NOMO-1 treated with dmso at 0.1 percent for 144 hours (cell line): Measurements from ENCODE around the gene C19orf12.
A peak's percentile ranks its signal among the peaks of the same experiment; 100 is the strongest.
"Not testable (repeated sequence)": the region's sequence is repeated elsewhere in the genome, so short reads cannot be mapped to it uniquely, and the experiment has no call there.

Source experiments
- DNase-seq: peaks from one replicate; lab custom pipeline; 2025; ENCODE audit not compliant: unreplicated experiment; lab: John Stamatoyannopoulos, UW

The C19orf12 gene

GRCh38 chr19:29677001-29677817, 37.9 kb downstream of the C19orf12 start:
- no peak for DNase-seq

DNA sequence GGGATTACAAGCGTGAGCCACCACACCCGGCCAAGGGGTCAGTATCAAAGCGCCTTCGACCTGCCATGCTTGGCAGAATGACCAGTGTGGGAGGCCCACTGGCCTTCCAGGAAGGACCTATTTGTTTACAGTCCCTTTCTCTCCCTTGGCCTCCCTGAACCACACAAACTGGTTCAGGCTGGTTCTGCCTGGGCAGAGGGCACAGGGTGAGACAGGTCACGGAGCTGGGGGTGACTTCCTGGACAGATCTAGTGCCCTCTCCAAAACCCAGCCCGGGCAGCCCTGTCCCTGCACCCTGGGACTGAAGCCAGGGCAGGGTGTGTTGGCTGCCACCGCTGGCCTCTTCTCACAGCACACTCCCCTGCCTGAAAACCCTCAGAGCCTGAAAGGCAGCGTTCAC, 38.5 kb downstream of the C19orf12 start:
- DNase-seq: no peak

DNA sequence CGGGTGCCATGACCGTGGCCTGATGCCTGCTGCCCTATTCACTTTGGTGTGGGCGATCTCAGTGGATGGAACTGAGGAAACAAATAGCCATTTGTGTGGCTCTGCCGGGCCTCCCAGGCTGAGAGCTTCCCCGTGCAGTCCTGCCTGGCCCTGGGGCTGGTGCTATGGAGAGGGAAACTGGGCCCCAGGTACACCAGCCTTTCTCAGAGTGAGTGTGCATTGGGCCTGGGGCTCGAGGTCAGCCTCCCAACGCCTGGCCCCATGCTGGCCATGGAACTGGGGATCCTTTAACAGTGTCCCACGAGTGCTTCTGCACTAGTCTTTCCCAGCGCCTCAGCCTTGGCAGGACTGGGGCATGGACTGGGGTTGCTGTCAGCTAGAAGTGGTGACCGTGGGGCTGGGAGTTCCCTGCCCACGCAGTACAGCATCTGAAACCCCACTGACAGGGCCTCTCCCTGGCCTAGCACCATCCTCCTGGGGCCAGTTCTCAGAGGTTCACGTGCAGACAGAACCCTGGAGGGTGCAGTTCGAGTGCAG, 39.3 kb downstream of the C19orf12 start:
- DNase-seq: no peak

GRCh38 chr19:29675120-29675649, 39.9 kb downstream of the C19orf12 start:
- DNase-seq: no peak

- no peak for DNase-seq
These were observed 40.5 kb downstream of the C19orf12 start for GRCh38 chr19:29674374-29675119.

DNA sequence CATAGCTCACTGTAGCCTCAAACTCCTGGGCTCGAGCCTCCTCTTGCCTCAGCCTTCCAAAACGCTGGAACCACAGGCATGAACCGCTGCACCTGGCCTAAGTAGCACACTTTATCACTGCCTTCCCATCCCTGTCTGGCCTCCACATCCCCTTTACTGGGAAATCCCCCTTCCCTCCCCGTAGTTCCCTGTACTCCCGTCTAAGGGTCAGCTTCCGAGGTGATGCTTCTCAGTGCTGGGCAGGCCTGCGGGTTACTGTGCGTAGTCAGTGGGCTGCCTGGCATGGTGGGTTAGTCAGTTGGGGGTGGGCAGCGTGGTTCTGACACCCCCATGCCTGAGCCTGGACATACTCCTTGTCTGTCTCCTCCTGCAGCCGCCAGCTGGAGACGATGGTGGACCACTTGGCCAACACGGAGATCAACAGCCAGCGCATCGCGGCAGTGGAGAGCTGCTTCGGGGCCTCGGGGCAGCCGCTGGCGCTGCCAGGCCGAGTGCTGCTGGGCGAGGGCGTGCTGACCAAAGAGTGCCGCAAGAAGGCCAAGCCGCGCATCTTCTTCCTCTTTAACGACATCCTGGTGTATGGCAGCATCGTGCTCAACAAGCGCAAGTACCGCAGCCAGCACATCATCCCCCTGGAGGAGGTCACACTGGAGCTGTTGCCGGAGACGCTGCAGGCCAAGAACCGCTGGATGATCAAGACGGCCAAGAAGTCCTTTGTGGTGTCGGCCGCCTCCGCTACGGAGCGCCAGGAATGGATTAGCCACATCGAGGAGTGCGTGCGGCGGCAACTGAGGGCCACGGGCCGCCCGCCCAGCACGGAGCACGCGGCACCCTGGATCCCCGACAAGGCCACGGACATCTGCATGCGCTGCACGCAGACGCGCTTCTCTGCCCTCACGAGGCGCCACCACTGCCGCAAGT, 41.4 kb downstream of the C19orf12 start:
- no peak for DNase-seq

DNA sequence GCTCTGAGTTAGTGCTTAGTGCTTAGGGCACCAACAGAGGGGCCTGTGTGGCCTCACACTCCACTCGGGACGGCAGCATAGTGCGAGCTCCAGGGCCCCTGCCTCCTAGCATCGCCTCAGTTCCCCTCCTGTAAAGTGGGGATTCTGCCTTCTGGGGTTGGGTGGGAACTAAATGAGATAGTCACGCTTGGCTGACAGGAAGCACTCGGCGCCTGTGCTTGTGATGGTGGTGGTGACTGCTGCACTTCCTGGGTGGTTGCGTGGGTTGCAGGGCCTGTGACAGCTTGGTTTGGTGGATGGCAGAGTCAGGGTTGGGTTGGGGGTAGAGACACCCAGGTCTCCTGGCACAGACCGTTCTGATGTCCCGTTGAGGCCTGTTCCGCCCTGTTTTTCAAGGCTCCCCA, 42.1 kb downstream of the C19orf12 start:
- DNase-seq: no peak

DNA sequence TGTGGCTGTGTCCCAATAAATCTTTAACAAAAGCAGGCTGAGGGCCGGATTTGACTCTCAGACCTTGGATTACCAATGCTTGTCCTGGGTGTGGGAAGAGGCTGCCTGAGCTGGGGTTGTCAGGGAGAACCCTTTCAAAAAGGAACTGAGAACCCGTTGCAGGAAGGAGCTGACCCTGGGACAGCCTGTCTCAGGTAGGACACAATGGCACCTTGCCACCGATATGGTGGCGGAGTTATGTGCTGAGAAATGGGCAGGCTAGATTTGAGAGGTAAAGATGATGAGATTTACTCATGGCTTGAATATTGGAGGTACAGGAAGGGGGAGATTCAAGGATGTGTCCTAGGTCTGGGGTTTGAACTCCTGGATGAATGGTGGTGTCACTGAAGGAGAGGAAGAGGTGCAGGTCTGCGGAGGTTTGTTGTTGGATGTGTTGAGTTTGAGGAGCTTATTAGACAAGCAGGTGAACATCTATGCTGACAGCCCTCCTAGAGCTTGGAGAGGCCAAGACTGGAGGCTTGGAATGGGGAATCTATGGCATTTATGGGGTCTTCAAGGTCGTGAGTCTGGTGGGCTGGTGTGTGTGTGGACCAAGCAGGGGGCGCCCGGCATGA, 42.6 kb downstream of the C19orf12 start:
- DNase-seq: no peak

GRCh38 chr19:29671393-29672160, 43.5 kb downstream of the C19orf12 start:
- DNase-seq: no peak

DNA sequence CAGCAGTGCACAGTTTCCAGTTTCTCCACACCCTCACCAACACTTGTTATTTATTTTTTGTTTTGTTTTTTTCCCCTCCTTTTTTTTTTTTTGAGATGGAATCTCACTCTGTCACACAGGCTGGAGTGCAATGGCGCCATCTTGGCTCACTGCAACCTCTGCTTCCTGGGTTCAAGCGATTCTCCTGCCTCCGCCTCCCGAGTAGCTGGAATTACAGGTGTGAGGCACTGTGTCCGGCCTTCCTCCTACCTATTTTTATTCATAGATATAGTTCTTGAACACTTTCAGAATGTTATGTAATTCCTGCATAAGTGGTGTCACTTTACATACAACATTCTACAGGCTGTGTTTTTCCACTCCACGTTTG, 44.1 kb downstream of the C19orf12 start:
- DNase-seq: not testable (repeated sequence)

- no peak for DNase-seq
These were observed 44.8 kb downstream of the C19orf12 start for GRCh38 chr19:29670255-29670654.

- DNase-seq: no peak
These were observed 46.1 kb downstream of the C19orf12 start for GRCh38 chr19:29668746-29669609.

DNA sequence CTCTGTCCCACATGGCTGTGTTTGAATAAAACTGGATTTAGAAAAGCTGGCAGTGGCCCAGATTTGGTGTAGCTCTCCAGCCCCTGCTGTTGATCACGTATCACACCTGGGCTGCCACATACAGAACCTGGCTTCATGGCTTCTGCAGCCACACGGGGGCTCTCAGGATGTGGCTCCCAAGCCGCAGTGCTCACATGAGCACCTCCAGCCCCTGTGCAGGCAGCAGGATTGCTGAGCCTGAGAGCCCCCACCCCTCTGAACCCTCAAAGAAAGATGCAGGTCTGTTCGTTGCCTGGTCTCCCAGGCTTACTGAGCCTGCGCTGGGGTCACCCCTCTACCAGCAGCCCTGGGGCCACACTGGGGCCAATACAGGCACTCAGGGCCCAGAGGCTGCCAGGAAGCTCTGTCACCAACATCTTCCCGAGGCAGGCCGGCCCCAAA, 47.1 kb downstream of the C19orf12 start:
- no peak for DNase-seq

GRCh38 chr19:29667387-29667783, 47.7 kb downstream of the C19orf12 start:
- DNase-seq: no peak

- DNase-seq: no peak
These were observed 48.3 kb downstream of the C19orf12 start for GRCh38 chr19:29666578-29667386.

- DNase-seq: no peak
These were observed 49.1 kb downstream of the C19orf12 start for GRCh38 chr19:29665826-29666577.

DNA sequence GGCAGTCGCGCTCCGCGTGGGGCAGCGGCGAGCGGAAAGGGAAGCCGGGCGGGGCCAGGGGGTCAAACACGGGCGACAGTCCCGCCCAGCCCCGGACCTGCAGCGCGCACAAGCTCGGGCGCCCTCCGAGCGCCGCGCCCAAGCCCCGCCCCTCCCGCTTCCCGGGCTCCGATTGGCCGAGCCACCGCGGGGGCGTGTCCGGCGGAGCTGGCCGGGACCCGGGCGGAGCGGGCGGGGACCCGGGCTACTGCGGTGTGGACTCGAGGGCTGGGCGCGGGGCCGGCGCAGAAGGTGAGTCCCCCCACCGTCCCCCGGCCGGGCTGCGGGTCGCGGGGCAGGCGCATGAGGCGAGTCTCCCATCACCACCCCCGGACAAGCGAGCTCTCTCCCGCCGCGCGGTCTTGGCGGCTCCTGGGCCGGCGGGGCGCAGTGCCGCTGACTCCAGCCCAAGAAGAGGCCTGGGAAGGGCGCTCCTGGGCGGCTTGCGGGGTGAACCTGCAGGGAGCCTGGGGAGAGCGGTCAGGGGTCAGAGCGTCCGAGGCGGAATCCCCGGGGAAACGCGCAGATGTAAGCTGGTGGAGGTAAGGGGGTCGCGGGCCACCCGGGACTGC, 49.7 kb downstream of the C19orf12 start, which contains the start of gene PLEKHF1:
PLEKHF1 (plus strand) TSS at position 247 of the 611 bp plus-strand sequence. CDS start 8,379 bp downstream, outside the sequence.
- peak; percentile 81 for DNase-seq
